GM19328 (cell line): ENCODE data around the gene GPR153.
"Not testable (repeated sequence)": the region's sequence is repeated elsewhere in the genome, so short reads cannot be mapped to it uniquely, and the experiment has no call there.

Experiments
- ATAC-seq: cut with Tn5 transposase; IDR thresholded peaks from one replicate; pipeline ENCODE4 v1.9.1; 2021; ENCODE audit warnings: mild to moderate bottlenecking, moderate library complexity; ENCODE audit not compliant: unreplicated experiment

GPR153 gene

DNA sequence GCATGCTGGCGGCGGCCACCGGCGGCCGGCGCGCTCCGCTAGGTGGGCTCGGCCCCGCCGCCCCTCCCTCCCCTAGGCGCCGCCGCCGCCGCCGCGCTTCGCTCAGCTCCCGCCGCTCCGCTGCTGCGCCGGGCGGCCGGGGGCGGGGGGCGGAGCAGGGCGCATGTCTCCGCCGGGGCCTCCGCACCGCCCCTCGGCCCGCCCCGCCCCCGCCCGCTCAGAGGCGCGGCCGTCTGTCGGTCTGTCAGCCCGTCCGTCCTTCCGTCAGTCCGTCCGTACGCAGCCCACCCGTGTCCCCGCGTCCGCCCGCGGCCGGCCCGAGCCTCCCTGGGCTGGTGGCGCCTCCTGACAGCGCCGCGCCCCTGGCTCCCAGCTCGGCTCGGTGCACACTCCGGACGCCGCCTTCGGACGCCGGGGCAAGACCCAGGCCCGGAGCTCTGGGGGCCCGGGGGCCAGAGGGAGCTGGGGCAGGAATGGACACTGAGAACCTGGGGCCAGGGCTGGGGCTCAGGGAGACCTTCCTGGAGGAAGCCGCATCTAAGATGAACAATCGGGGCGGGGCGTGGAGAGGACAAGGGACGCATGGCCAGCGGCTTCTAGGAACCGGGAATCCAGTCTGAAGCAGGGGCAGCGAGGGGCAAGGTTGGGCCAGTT is at the start of gene GPR153:
GPR153 (minus strand) TSS at position 138 of the 654 bp plus-strand sequence. CDS start 6,193 bp downstream, outside the sequence.
- peak; percentile 46 for ATAC-seq

DNA sequence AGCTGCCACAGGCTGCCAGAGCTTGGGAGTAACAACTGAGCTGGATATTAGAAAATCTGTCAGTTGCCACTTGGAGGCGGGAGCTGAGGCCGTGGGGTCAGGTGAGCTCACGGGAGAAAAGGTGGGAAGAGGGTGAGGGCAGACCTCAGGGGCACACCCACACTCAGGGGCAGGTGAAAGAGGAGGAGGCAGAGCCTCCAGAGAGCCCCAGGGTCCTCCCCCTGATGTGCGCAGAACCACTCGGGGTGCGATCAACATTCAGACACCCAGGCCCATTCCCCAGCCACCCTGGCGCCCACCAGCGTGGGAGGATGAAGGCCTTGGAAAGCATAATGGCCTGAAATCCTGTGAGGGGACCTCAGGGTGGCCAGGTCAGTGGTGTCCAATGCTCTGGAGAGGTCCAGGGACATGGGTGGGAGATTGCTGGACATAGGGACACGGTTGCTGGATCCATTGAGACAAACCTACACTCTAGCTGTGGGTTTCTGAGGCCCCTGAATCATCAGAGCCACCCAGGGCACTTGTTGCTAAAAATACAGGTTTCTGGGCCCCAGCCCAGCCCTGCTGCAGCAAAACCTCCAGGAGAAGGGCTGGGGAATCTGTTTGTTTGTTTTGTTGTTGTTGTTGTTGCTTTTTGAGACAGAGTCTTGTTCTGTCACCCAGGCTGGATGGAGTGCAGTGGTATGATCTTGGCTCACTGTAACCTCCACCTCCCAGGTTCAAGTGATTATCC is 49.4 kb upstream of the GPR153 start:
- no peak for ATAC-seq

DNA sequence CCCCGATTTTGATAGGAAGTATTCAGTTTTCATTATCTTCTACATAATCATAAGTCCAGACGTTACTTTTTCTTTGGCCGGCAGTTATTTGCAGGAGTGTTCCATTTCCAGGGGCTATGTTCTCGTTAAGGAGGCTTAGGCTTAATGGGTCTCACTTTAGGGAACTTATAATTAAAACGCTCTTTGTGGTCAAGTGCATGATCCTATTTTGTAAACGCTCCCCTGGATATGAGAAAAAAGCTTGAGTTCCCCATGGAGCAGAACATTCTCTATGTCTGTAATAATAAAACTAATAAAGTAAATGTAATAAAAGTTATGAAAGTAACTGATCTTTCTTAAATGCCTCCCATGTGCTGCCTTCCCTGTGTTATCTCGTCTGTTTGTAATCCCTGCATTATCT is 48.7 kb upstream of the GPR153 start:
- no peak for ATAC-seq

DNA sequence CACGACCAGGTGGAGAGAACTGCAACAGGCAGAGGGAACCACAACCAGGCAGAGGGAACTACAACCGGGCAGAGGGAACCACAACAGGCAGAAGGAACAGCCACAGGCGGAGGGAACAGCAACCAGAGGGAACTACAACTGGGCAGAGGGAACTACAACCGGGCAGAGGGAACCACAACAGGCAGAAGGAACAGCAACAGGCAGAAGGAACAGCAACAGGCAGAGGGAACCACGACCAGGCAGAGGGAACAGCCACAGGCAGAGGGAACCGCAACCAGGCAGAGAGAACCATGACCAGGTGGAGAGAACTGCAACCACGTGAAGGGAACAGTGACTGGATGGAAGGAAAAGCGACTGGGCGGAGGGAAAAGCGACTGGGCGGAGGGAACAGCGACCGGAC is 47.6 kb upstream of the GPR153 start:
- no peak for ATAC-seq

DNA sequence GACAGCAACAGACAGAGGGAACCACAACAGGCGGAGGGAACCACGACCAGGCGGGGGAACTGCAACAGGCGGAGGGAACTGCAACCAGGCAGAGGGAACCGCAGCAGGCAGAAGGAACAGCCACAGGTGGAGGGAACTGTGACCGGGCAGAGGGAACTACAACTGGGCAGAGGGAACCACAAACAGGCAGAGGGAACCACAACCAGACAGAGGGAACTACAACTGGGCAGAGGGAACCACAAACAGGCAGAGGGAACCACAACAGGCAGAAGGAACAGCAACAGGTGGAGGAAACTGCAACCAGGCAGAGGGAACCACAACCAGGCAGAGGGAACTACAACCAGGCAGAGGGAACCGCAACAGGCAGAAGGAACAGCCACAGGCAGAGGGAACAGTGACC is 46.8 kb upstream of the GPR153 start:
- not testable (repeated sequence) for ATAC-seq

DNA sequence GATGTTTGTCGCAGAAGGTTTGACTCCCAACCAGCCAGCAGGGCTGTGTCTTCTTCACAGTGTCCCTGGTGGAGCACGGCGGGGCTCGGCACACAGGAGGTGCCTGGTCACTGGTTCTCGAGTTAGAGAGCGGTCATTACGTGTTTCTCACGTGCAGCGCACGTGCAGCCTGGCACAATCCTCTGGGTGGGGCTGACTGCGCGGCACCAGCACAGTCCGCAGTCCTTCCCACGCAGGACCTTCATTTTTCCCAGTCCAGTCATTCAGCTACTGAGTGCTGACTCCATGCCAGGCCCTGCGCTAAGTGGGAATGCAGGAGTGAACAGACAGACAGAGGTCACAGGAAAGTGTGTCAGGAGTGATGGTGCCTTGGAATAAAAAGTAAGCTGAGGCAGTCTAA is 46.2 kb upstream of the GPR153 start:
- no peak for ATAC-seq

DNA sequence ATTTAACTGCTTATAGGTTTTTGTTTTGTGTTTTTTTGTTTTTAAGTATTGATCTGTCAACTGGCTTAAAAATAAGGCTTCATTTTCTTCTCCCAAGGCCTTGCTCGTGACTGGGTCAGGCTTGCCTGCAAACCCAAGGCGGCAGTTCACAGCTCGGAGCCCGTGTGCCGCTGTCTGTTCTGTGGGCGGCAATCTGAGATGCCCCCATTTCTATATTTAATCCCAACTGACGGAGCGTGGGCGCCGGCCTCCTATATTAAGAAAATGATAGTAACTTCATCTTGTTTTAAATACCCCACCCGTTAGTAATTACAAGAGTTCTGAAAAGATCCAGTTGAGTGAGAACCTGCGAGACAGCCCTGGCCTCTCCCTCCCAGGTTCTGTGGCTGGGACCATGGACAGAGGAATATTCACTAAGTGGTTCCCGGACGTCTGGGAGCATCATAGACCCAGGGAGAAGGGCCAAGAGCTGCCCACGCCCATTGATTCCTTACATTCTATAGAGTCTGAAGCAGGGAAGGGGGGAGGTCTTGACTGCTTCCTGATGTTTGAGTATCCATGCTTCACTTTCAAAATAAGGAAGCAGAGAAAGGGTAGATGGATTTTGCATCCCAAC is 42.6 kb upstream of the GPR153 start:
- ATAC-seq: no peak

DNA sequence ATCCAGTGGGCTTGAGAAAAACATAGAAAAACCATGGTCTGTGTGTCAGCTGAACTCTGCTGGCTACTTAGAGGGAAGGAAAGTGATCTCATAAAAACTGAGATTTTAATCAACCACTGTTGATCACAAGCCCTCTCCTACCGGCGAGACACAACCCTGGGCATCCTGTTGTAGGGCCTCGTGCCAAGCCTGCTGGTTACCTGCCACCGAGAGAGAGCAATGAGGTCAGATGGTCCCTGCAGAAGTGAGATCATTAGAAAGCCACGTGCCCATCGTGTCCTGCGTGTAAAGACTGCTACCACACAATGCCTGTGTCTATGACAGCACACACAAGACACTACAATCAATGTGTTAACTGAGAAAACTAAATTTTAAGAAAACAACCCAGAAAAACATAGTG is 41.7 kb upstream of the GPR153 start:
- no peak for ATAC-seq

DNA sequence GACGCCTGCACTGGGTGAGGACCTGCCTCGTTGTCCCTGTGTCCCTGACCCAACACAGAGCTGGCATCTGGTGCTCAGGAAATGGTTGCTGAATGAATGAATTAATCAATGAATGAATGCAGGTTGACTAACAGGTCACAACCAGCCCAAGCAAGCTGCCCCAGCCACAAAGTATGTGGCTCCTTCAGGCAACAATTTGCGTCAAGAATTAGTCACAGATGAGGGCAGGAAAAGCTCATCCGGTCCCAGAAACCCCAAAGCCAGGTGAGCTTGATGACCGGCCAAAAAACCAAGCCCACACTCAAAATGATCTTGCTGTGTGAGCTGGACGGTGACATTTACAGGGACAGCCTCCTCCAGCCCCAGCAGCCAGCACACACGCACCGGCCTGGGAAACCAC is 40.6 kb upstream of the GPR153 start:
- no peak for ATAC-seq

DNA sequence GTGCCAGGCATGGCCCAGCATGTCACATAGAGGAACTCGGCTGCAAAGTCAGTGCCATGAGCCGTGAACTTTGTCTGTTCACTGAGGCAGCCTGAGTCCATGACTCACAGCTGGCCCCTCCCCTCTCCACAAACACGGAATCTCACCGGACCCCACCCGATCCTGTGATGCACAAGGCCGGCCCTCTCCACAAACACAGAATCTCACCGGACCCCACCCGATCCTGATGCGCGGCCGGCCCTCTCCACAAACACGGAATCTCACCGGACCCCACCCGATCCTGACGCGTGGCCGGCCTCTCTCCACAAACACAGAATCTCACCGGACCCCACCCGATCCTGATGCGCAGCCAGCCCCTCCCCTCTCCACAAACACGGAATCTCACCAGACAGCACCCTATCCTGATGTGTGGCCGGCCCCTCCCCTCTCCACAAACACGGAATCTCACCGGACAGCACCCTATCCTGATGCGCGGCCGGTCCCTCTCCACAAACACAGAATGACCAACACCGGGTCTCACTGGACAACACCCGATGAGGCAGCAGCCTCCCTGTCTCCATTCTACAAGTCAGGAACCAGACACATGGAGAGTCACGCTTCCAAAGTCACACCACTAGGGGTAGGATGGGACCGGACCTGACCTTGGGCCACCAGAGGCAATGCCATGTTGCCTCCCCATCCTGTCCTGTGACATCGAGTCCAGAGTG is 39.6 kb upstream of the GPR153 start:
- ATAC-seq: no peak

DNA sequence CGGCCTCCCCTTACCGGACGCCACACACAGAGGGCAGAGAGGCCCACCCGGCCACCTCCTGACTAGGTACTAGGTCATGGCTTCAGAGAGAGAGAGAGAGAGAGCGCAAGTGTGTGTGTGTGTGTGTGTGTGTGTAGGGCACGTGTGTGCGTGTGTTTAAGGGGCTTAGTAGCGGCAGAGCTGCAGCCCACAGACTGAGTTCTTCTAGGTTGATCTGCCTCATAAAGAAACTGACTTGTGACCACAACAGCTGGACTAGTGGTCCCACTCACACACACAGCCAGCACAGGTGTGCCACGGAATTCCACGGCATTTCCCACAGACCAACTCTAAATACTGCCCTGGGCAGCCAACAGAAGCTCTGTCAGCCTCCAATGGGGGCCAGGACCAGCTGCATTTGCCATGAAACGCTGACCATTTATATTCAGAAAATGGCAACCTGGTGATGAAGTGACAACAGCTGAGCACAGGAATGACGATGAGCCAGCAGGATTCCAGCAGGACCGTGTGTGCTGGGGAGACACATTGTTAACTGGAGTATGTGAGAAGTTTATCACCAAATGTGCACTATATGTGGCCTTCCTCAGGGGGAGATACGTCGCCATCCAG is 38.8 kb upstream of the GPR153 start:
- no peak for ATAC-seq

DNA sequence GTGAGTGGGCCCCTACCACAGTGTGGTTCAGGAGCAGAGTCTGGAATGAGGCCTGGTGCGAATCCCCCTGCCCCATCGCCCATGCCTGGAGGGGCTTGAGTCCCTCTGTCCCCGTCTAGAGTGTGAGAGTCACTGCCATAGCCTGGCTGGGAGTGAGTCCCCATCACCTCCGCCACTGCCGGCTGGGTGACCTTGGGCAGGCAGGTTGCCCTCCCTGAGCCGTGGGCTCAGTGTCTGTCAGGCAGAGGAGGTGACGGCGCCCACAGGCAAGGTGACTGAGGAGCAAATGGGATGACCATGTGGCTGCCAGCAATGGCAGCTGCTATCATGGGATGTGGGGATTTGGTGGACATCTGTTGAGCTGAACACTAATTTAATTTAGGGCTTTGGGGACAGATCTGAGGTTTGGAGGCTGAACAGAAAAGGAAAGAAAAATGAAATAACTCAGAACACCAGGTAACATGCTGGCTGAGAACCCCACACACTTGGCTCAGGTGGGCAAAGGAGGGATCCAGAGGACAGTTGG is 38.1 kb upstream of the GPR153 start:
- no peak for ATAC-seq

DNA sequence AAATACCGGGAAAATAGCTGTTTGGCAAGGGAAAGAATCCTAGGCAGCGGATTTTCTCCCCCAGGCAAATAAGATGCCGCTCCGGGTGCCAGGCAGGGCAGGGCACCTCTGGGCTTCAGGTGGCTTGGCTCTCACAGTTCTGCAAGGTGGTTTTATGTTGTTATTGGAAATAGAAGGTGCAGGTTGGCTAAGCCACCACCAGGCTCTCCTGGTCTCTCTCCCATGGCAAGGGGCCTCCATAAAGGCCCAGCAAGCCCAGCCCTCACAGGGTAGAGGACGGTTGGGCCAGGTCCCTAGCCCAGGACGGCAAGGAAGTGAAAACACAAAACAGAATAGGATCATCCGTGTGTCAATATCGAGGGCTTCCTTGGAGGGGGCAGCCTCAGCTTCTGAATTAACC is 37.6 kb upstream of the GPR153 start:
- ATAC-seq: no peak

DNA sequence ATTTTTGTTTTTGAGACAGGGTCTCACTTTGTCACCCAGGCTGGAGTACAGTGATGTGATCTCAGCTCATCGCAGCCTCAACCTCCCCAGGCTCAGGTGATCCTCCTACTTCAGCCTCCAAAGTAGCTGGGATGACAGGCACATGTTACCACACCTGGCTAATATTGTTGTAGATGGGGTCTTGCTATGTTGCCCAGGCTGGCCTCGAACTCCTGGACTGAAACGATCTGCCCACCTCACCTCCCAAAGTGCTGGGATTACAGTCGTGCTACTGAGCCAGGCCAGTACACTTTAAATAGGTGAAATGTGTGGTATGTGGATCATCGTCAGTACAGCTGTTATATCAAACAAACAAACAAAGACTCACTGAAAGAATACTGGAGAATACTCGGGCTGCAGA is 35.0 kb upstream of the GPR153 start:
- no peak for ATAC-seq

DNA sequence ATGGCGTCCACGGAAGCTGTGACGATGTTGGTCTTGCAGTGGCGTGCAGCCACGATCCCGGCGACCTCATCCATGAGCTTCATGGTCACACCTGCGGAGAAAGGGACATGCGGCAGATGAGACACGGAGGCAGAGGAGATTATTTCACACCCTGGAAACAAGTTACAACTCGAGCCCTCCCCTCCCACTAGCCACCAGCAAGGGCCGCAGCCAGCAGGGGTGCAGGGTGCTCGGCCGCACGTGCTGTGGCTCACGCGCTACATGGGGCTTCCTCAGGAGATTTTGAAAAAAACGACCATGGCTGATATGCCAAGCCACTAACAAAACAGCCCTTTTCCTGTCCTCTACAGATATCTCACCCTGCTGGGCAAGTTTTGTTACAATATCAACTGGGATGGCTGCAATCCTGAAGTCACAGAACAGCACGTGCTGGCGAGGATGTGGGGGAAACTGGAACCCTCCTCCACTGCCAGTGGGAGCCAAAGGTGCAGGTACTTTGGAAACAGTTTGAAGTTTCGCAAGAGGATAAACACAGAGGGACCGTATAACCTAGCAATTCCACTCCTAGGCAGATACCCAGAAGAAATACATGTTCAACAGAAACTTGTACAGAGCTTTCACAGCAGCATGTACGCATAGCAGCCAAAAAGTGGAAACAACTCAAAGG is 34.1 kb upstream of the GPR153 start:
- no peak for ATAC-seq

DNA sequence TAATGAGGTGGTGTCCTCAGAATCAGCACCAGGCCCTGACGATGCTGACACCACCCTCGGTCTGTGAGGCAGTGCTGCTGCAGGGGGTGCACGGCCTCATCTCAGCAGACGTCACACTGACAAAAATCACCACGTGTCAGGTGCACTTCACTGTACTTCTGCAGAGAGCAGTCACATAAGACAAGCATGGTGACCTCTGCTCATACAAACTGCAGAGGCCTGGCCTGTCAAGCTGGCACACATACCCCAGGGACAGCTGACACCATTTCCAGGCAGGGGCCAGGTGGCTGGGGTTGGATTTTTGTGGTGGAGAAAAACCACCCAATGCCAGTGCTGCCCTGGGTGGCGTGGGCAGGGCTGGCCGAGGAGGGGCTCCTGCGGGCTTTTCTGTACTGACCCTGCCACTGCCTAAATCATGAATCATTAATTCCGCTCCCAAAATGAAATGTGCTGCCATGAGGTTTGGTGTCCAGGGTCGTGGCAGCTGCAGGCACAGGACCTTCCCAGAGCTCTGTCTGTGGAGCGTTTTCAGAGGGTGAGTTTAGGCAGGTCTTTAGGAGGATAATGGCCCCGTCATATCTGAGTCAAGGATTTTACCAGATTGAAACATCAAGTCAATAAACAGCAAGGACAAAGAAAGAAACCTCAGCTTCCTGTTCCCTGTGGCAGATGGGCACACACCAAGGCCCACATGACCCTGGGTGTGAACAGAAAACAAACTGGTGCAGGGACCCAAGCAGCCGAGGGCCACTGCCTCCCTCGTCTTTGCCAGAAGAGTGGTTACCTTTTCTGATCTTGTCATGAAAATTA is 33.4 kb upstream of the GPR153 start:
- ATAC-seq: no peak

DNA sequence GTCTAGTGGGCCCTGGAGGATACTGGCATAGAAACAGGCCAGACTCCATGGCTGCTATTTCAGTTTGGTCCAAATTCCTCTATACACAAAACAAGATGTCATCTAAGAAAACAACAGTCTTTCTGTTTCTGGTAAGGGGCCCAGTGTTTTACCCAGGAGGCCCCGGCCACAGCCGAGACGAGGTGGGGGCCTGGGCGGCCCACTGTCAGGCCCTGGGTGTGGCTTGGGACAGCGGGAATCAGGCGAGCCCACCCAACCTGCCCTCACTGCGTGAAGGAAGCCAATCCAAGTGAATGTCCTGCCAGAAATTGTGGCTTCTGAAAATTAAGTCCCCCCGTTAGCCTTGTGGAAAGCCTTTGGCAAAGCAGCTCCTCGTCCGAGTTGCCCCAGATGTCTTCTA is 31.2 kb upstream of the GPR153 start:
- ATAC-seq: no peak

DNA sequence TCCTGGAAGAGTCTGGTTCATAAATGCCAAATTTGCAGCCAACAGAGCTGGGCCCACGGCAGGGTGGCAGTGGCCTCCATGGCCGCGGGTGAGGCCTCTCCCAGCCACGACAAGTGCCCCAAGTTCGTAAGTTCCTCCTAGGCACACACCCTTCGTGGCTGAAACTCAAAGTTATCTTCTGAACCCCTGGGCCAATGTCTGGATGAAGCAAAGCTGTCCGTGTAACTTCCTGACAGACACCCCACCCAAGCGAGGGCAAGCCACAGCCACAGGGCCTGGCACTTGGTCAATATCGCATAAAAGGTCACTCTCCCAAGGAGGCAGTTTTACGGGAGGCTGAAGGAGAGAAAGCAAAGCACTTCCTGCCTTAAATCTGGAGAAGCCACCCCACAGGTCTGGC is 27.8 kb upstream of the GPR153 start:
- ATAC-seq: no peak

DNA sequence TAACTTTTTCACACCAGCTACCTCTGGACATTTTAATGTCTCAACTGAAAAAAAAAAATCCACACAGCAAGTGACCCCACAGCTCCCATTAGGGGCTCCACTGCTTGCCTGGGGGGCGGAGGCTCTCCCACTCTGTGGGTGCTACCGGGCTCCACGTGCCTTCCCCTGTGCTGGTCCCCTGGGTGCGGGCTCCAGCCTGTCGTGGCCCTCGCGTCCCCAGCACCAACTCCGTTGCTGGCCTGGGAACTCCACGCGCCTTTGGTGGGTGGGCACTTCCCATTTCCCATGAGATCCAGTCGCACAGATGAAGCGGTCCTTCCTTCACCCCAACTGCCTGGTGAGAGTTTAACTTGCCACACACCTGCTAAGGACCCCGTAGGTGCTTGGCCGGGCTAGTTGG is 27.1 kb upstream of the GPR153 start:
- ATAC-seq: no peak

DNA sequence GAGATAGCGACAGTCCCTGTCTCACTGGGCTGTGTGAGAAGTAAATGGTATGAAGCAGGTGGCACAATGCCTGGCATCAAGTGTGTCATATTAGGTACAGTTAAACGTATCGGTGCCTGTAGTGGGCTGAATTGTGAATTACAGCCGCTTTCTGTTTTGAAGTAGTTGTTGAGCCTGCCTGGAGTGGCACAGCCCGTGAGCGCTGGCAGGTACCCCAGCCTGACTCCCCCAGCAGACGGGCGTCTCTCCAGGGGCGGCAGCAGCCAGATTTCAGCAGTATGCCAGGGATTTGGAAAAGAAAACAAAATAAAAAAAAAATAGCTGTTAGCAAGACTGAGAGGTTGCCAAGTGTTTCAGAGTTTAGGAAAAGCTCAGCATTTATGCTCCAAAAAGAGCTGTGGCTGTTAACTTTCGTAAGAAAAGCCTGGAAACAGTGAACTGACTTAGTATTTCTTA is 26.6 kb upstream of the GPR153 start:
- no peak for ATAC-seq
